H1 (cell line): ENCODE measurements around the gene DOCK9. TPM values are rescaled to one million over a fixed set of nuclear protein-coding genes. Genes with fewer than 3 reads are reported as not detected.

Experiments used
- CTCF ChIA-PET: fragments of 300-600 bp; sonication (Branson Sonifier 250); formaldehyde crosslinking; loops from one replicate; lab custom pipeline; 2021; ENCODE audit not compliant: partially characterized antibody; lab: Charles Lee
- POLR2A ChIA-PET: fragments of 300-600 bp; sonication (Branson Sonifier 250); formaldehyde crosslinking; loops from one replicate; lab custom pipeline; 2021; ENCODE audit warnings: inconsistent platforms; ENCODE audit not compliant: partially characterized antibody; lab: Charles Lee
- DNase-seq, 2 experiments: peaks; one replicate each; pipeline versions ENCODE4 v3.0.0 to v3.0.0-alpha.2; 2010 to 2022; ENCODE audit warnings: low spot score in 2 of 2, low read depth in 1 of 2, mixed read lengths in 1 of 2
- FAIRE-seq: peaks from 2 replicates; lab custom pipeline; 2011; peaks lifted over from hg19 to GRCh38; lab: Jason Lieb, UNC
- H2AFZ ChIP-seq: 2 replicates; pipeline ENCODE4 v1.8.1; 2012; ENCODE audit warnings: low read length, inconsistent platforms
- H2AK5ac ChIP-seq: 2 replicates; pipeline ENCODE4 v1.6.1; 2013; ENCODE audit warnings: low read depth, low read length
- H2BK120ac ChIP-seq: replicated peaks from 2 replicates; pipeline ENCODE3; 2013; ENCODE audit warnings: low read depth, low read length, inconsistent platforms
- H2BK12ac ChIP-seq: 2 replicates; pipeline ENCODE4 v1.6.1; 2013; ENCODE audit warnings: low read depth, low read length
- H2BK15ac ChIP-seq: 2 replicates; pipeline ENCODE4 v1.6.1; 2013; ENCODE audit warnings: low read length
- H2BK20ac ChIP-seq: 2 replicates; pipeline ENCODE4 v1.6.1; 2013; ENCODE audit warnings: low read length
- H2BK5ac ChIP-seq: 2 replicates; pipeline ENCODE4 v1.6.1; 2013; ENCODE audit warnings: low read depth, low read length
- H3K14ac ChIP-seq: 2 replicates; pipeline ENCODE4 v1.6.1; 2013; ENCODE audit warnings: inconsistent platforms; ENCODE audit not compliant: insufficient read length
- H3K18ac ChIP-seq: 2 replicates; pipeline ENCODE4 v1.6.1; 2013; ENCODE audit warnings: low read length; ENCODE audit errors: extremely low read depth
- H3K23ac ChIP-seq: 2 replicates; pipeline ENCODE4 v1.6.1; 2013; ENCODE audit warnings: inconsistent platforms; ENCODE audit not compliant: insufficient read length
- H3K23me2 ChIP-seq: 2 replicates; pipeline ENCODE4 v1.6.1; 2013; ENCODE audit warnings: low read depth, low read length
- H3K27ac ChIP-seq: 2 replicates; pipeline ENCODE4 v1.6.1; 2011; ENCODE audit warnings: low read depth, low read length, inconsistent platforms
- H3K27me3 ChIP-seq, 4 experiments: replicated peaks in 1 of 4; 1 replicate in 1 of 4; 2 replicates in 3 of 4; pipeline versions ENCODE4 v1.6.1 to v1.8.1; 2011 to 2013; ENCODE audit warnings: low read length in 3 of 4, mild to moderate bottlenecking in 3 of 4, inconsistent platforms in 2 of 4, mixed read lengths in 2 of 4, moderate library complexity in 1 of 4; ENCODE audit not compliant: control insufficient read depth in 3 of 4, insufficient read depth in 3 of 4; ENCODE audit errors: extremely low read depth in 1 of 4
- H3K36me3 ChIP-seq, 4 experiments: 2 replicates each; pipeline versions ENCODE4 v1.6.1 to v1.8.1; 2011 to 2013; ENCODE audit warnings: mild to moderate bottlenecking in 4 of 4, low read length in 3 of 4, moderate library complexity in 2 of 4, control low read depth in 1 of 4, inconsistent platforms in 1 of 4; ENCODE audit not compliant: insufficient read depth in 4 of 4, control insufficient read depth in 2 of 4
- H3K4ac ChIP-seq: replicated peaks from 2 replicates; pipeline ENCODE3; 2013; ENCODE audit warnings: low read length, low read depth, mixed read lengths, inconsistent platforms; ENCODE audit not compliant: insufficient read length
- H3K4me1 ChIP-seq, 4 experiments: replicated peaks in 1 of 4; 1 replicate in 1 of 4; 2 replicates in 3 of 4; pipeline versions ENCODE4 v1.6.1 to v1.8.1; 2011 to 2013; ENCODE audit warnings: low read length in 3 of 4, inconsistent platforms in 2 of 4, mixed read lengths in 1 of 4; ENCODE audit not compliant: insufficient read depth in 4 of 4, control insufficient read depth in 3 of 4
- H3K4me2 ChIP-seq, 2 experiments: 2 replicates each; pipeline versions ENCODE4 v1.6.1 to v1.8.1; 2011 to 2013; ENCODE audit warnings: low read depth in 2 of 2, low read length in 2 of 2, control low read depth in 1 of 2, inconsistent platforms in 1 of 2, mild to moderate bottlenecking in 1 of 2; ENCODE audit not compliant: insufficient read depth in 1 of 2
- H3K4me3 ChIP-seq, 4 experiments: fragments of 200-600, 300-600 bp in 1 of 4; sonication (generic), shearing (Covaris generic), sonication (Bioruptor Twin) in 1 of 4; 2 replicates each; pipeline versions ENCODE4 v1.5.1 to v1.8.1; 2011 to 2016; ENCODE audit warnings: low read length in 4 of 4, low read depth in 3 of 4, control low read depth in 2 of 4, inconsistent platforms in 2 of 4, mild to moderate bottlenecking in 2 of 4, mixed read lengths in 1 of 4, moderate library complexity in 1 of 4; ENCODE audit not compliant: insufficient read depth in 2 of 4; ENCODE audit errors: extremely low read depth in 1 of 4
- H3K56ac ChIP-seq: replicated peaks from 2 replicates; pipeline ENCODE3; 2013; ENCODE audit warnings: low read depth, mild to moderate bottlenecking, mixed read lengths, low read length, inconsistent platforms; ENCODE audit not compliant: insufficient read length
- H3K79me1 ChIP-seq: 2 replicates; pipeline ENCODE4 v1.6.1; 2013; ENCODE audit warnings: low read depth, low read length, control low read depth
- H3K79me2 ChIP-seq, 2 experiments: 2 replicates each; pipeline versions ENCODE4 v1.6.1 to v1.8.1; 2012 to 2013; ENCODE audit warnings: low read length in 2 of 2, mild to moderate bottlenecking in 2 of 2, inconsistent platforms in 1 of 2; ENCODE audit not compliant: insufficient read depth in 2 of 2, control insufficient read depth in 1 of 2
- H3K9ac ChIP-seq, 4 experiments: replicated peaks in 1 of 4; 1 replicate in 1 of 4; 2 replicates in 3 of 4; pipeline versions ENCODE4 v1.6.1 to v1.8.1; 2011 to 2013; ENCODE audit warnings: low read depth in 3 of 4, low read length in 3 of 4, control low read depth in 2 of 4, mild to moderate bottlenecking in 2 of 4, moderate library complexity in 2 of 4, inconsistent platforms in 1 of 4; ENCODE audit errors: extremely low read depth in 1 of 4
- H3K9me3 ChIP-seq, 2 experiments: 2 replicates each; pipeline versions ENCODE4 v1.6.1 to v1.8.1; 2012 to 2013; ENCODE audit warnings: mild to moderate bottlenecking in 2 of 2, moderate library complexity in 2 of 2, control low read depth in 1 of 2, inconsistent platforms in 1 of 2, low read depth in 1 of 2, low read length in 1 of 2, mixed read lengths in 1 of 2; ENCODE audit not compliant: insufficient read depth in 2 of 2
- H4K20me1 ChIP-seq, 2 experiments: replicated peaks in 1 of 2; 2 replicates each; pipeline versions ENCODE3 to v1.8.1; 2011 to 2013; ENCODE audit warnings: inconsistent platforms in 2 of 2, low read length in 2 of 2, mild to moderate bottlenecking in 1 of 2; ENCODE audit not compliant: insufficient read depth in 2 of 2, control insufficient read depth in 1 of 2
- H4K5ac ChIP-seq: 2 replicates; pipeline ENCODE4 v1.6.1; 2013; ENCODE audit warnings: low read length, low read depth, mixed read lengths, inconsistent platforms; ENCODE audit not compliant: insufficient read length
- H4K8ac ChIP-seq: 2 replicates; pipeline ENCODE4 v1.8.0; 2013; ENCODE audit warnings: mild to moderate bottlenecking, moderate library complexity, low read length, inconsistent platforms; ENCODE audit not compliant: insufficient read depth; ENCODE audit errors: extremely low read depth
- H4K91ac ChIP-seq: replicated peaks from 2 replicates; pipeline ENCODE3; 2013; ENCODE audit warnings: low read length, mixed read lengths, inconsistent platforms; ENCODE audit not compliant: insufficient read length
- ASH2L ChIP-seq: fragments of 200-600, 300-600 bp; sonication (generic); IDR thresholded peaks from one replicate; pipeline ENCODE4 v1.7.1; 2017; ENCODE audit warnings: low read length
- BACH1 ChIP-seq: IDR thresholded peaks from 2 replicates; pipeline ENCODE4 v1.6.1; 2012; ENCODE audit warnings: low read length, improper control_type of control experiment
- BRCA1 ChIP-seq: IDR thresholded peaks from 2 replicates; pipeline ENCODE4 v1.6.1; 2012; ENCODE audit warnings: low read depth, low read length, improper control_type of control experiment
- FOSL1 ChIP-seq: IDR thresholded peaks from 2 replicates; pipeline ENCODE4 v1.6.1; 2011; ENCODE audit warnings: mild to moderate bottlenecking, low read depth, low read length, moderate library complexity; ENCODE audit not compliant: insufficient read depth
- KDM5A ChIP-seq: fragments of 200-600 bp; IDR thresholded peaks from 2 replicates; pipeline ENCODE4 v1.7.1; 2012; ENCODE audit warnings: mild to moderate bottlenecking, low read length, inconsistent platforms, mixed read lengths
- NANOG ChIP-seq: IDR thresholded peaks from 2 replicates; pipeline ENCODE4 v1.6.1; 2011; ENCODE audit warnings: low read length, low read depth, mild to moderate bottlenecking, inconsistent platforms; ENCODE audit not compliant: insufficient read depth, poor library complexity, severe bottlenecking
- POLR2AphosphoS5 ChIP-seq: IDR thresholded peaks from 2 replicates; pipeline ENCODE4 v1.6.1; 2011; ENCODE audit warnings: low read depth, low read length
- RAD21 ChIP-seq, 2 experiments: IDR thresholded peaks in 1 of 2; conservative IDR thresholded peaks in 1 of 2; 2 replicates each; pipeline ENCODE4 v1.6.1; 2011; ENCODE audit warnings: low read depth in 2 of 2, low read length in 2 of 2, improper control_type of control experiment in 1 of 2, inconsistent platforms in 1 of 2, mild to moderate bottlenecking in 1 of 2, moderate library complexity in 1 of 2
- RXRA ChIP-seq: IDR thresholded peaks from 2 replicates; pipeline ENCODE4 v1.6.1; 2011; ENCODE audit warnings: low read depth, mild to moderate bottlenecking, low read length, moderate library complexity; ENCODE audit not compliant: insufficient read depth
- SRF ChIP-seq: IDR thresholded peaks from 2 replicates; pipeline ENCODE4 v1.6.1; 2011; ENCODE audit warnings: mild to moderate bottlenecking, low read depth, low read length, moderate library complexity
- TCF12 ChIP-seq: IDR thresholded peaks from 2 replicates; pipeline ENCODE4 v1.6.1; 2011; ENCODE audit warnings: low read depth, mild to moderate bottlenecking, low read length
- ZNF274 ChIP-seq: IDR thresholded peaks from 2 replicates; pipeline ENCODE4 v1.7.0; 2012; ENCODE audit warnings: low read length, borderline replicate concordance; ENCODE audit errors: extremely low read depth
- WGBS, 2 experiments: shearing (Covaris generic) in 1 of 2; methylation state at CpG; one replicate each; pipeline versions ENCODE4 v1.1.6 to v1.1.7; 2013 to 2015; ENCODE audit warnings: low lambda C conversion rate in 2 of 2, mixed read lengths in 2 of 2, inconsistent platforms in 1 of 2, low coverage in 1 of 2, missing lambda C conversion rate in 1 of 2; ENCODE audit not compliant: insufficient replicate concordance in 2 of 2, insufficient coverage in 1 of 2, insufficient read length in 1 of 2; ENCODE audit errors: extremely low coverage in 1 of 2, missing lambda C conversion rate in 1 of 2; 5-methylcytosine and 5-hydroxymethylcytosine counted together
- polyA plus RNA-seq, 7 experiments: library from polyadenylated mRNA; depleted of rRNA in 3 of 7; stranded (reverse) in 5 of 7; unstranded in 2 of 7; fragments of >200 nt in 5 of 7; fragments of 200-250 nt in 2 of 7; gene quantifications; 1 replicate in 5 of 7; 2 replicates in 1 of 7; 4 replicates in 1 of 7; pipeline versions ENCODE4 v1.2.1 to v1.2.3, GENCODE V29; 2011 to 2013; ENCODE audit warnings: missing spikeins in 2 of 7, mixed read lengths in 2 of 7
- total RNA-seq: library from RNA; stranded (reverse); fragmentation: NEBNext Ultra II Directional; extraction: Animal tissue kit (Norgen Biotek cat#: 25700); gene quantifications from 2 replicates; pipeline ENCODE4 v1.2.1, GENCODE V29; 2021
- TF ChIP-seq, protein P1 (sequence below): IDR thresholded peaks from 2 replicates; pipeline ENCODE4 v1.6.1; 2011; ENCODE audit warnings: low read depth, mild to moderate bottlenecking, low read length; ENCODE audit not compliant: insufficient read depth

The DOCK9 gene
- total and polyA plus RNA-seq, 2 of the 8 experiments (the other 6 are each of a cell fraction or from before 2014, with no cell fraction given) = 21.6 to 31.5 TPM

DNA sequence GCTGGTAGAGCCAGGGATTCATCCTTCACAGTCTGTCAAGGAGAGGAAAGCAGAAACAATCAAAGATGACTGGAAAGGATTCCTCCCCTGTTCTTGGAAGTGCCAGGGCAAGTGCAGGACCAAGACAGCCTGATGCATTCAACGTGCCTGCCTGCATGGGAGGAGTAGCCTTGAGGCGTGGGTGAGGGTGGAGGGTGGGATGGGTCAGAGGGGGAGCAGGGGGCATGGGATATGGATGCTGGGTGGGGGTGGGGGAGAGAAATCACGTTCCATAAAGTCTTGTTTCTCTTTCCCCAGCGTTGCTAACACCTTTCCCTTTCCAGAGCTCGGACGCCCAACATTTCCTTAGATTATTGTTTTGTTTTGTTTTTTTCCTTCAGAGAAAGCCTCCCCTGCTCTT lies 117.4 kb downstream of the DOCK9 start:
- POLR2A ChIA-PET = no interaction called here
- WGBS, 2 experiments = 78% methylated on average over 3 of the region's 6 CpGs; no CpG with 5 or more reads in 1 of the 2 experiments
- no peak for FAIRE-seq

More for the DNA sequence above, 117.4 kb downstream of the DOCK9 start:
- H3K9me3 ChIP-seq = no peaks in the 10 kb centered on the region
- no peak overlapping the region for H2BK20ac ChIP-seq
- no peaks in the 10 kb centered on the region for H3K4me1 ChIP-seq
- no peaks in the 10 kb centered on the region for H3K79me2 ChIP-seq
- H3K4me2 ChIP-seq = no peak overlapping the region
- H4K20me1 ChIP-seq = no peaks in the 10 kb centered on the region
- H3K18ac ChIP-seq = no peak overlapping the region
- H2BK5ac ChIP-seq = no peak overlapping the region
- CTCF ChIA-PET = no interaction called here
- TF ChIP-seq ASH2L (no peak), BRCA1 (no peak), POLR2AphosphoS5 (no peak), TCF12 (no peak), RAD21 (IDR thresholded peaks at IDR 0.05 in 1 of 2, conservative IDR thresholded peaks at IDR 0.05 in 1 of 2; ENCODE audit: low read depth in 2 of 2, low read length in 2 of 2) (no peak), RXRA (no peak), BACH1 (no peak), ZNF274 (no peak), FOSL1 (no peak), NANOG (no peak), SRF (no peak), KDM5A (no peak)
- TF ChIP-seq, protein P1, sequence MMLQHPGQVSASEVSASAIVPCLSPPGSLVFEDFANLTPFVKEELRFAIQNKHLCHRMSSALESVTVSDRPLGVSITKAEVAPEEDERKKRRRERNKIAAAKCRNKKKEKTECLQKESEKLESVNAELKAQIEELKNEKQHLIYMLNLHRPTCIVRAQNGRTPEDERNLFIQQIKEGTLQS = no peak
- TF ChIP-seq, all 59 proteins: peak for 0
- H4K5ac ChIP-seq = no peak overlapping the region
- no peaks in the 10 kb centered on the region for H3K23me2 ChIP-seq
- no peak overlapping the region for H4K8ac ChIP-seq
- no peak overlapping the region for H3K27ac ChIP-seq
- H3K9ac ChIP-seq = no peak overlapping the region
- H2BK15ac ChIP-seq = no peak overlapping the region
- DNase-seq = no peak
- H3K4ac ChIP-seq = no peak overlapping the region
- H3K23ac ChIP-seq = no peak overlapping the region
- no peak overlapping the region for H3K4me3 ChIP-seq
- H2AFZ ChIP-seq = no peak overlapping the region
- H3K14ac ChIP-seq = no peak overlapping the region
- no peaks in the 10 kb centered on the region for H3K27me3 ChIP-seq
- H3K36me3 ChIP-seq = peaks cover 0 to 3% (median under 1%) of the 10 kb centered on the region in 4 experiments; a peak in 1 of 8 replicates
- H2BK120ac ChIP-seq = no peak overlapping the region
- no peaks in the 10 kb centered on the region for H3K79me1 ChIP-seq
- H2BK12ac ChIP-seq = no peak overlapping the region
- H3K56ac ChIP-seq = no peak overlapping the region
- no peak overlapping the region for H2AK5ac ChIP-seq
- no peak overlapping the region for H4K91ac ChIP-seq
